ENCODE measurements around the gene ZSCAN22.

ZSCAN22 gene

GRCh38 chr19:58380662-58381459, 54.1 kb downstream of the ZSCAN22 start, which contains the start of gene ZNF837:
TSS of gene ZNF837 (minus strand) at chr19:58381030. CDS start at chr19:58369332, 11,698 bp downstream.
- peak within 1 kb of the TSS; percentile 80 for H3K27ac ChIP-seq (replicated peaks; ENCODE audit: low read length)
- peak within 1 kb of the TSS; percentile 40 for H4K91ac ChIP-seq (ENCODE audit: low read depth, low read length, poor library complexity)

GRCh38 chr19:58381460-58382212, 54.8 kb downstream of the ZSCAN22 start:
- H4K8ac ChIP-seq (ENCODE audit: low read depth, low read length): no peak overlapping the region
- no peak overlapping the region for H2BK15ac ChIP-seq (ENCODE audit: low read length)
- H3K79me1 ChIP-seq (ENCODE audit: low read depth, low read length): peaks cover 3% of the 10 kb centered on the region
- no peak overlapping the region for H2BK5ac ChIP-seq (ENCODE audit: low read length)
- H2BK120ac ChIP-seq (ENCODE audit: low read depth, low read length): no peak overlapping the region
- no CpG with 5 or more reads among the region's 26 CpGs for WGBS, 2 donors (ENCODE audit: extremely low coverage in 2 of 2, insufficient read length in 2 of 2, insufficient replicate concordance in 1 of 2)
- no peak overlapping the region for H2AFZ ChIP-seq (ENCODE audit: low read length)
- no peak for DNase-seq (ENCODE audit: low spot score)
- H3K4ac ChIP-seq (ENCODE audit: low read length): no peak overlapping the region
- no peak overlapping the region for H4K91ac ChIP-seq (ENCODE audit: low read depth, low read length, poor library complexity)
- no peak overlapping the region for H3K18ac ChIP-seq (ENCODE audit: low read length)
- H3K36me3 ChIP-seq (replicated peaks in 1 of 2; ENCODE audit: control insufficient read depth in 2 of 2, insufficient read depth in 2 of 2, low read length in 2 of 2): peaks cover 0 to 2% of the 10 kb centered on the region in 2 donors
- peak overlapping the region; percentile 62 to 79 for H3K4me3 ChIP-seq (ENCODE audit: low read length in 2 of 2)
- H3K14ac ChIP-seq (ENCODE audit: low read length): no peak overlapping the region
- no peak overlapping the region for H3K23ac ChIP-seq (ENCODE audit: low read depth, low read length, poor library complexity)
- peak overlapping the region; percentile 80 for H3K9ac ChIP-seq (ENCODE audit: low read depth, low read length, poor library complexity)
- no peak overlapping the region for H2BK12ac ChIP-seq (ENCODE audit: low read length)
- peak overlapping the region; percentile 69 for H3K4me2 ChIP-seq (ENCODE audit: insufficient read depth, low read length, poor library complexity, severe bottlenecking)
- H2AK5ac ChIP-seq (ENCODE audit: low read depth, low read length): no peak overlapping the region
- no peak overlapping the region for H3K27ac ChIP-seq (replicated peaks; ENCODE audit: low read length)
- peaks cover 4 to 17% of the 10 kb centered on the region in 2 donors for H3K4me1 ChIP-seq (ENCODE audit: control insufficient read depth in 2 of 2, insufficient read depth in 1 of 2, low read depth in 1 of 2, low read length in 2 of 2)
- no peaks in the 10 kb centered on the region for H3K9me3 ChIP-seq (replicated peaks in 1 of 2; ENCODE audit: control insufficient read depth in 2 of 2, insufficient read depth in 1 of 2, low read depth in 1 of 2, low read length in 2 of 2)
- H3K27me3 ChIP-seq (ENCODE audit: control insufficient read depth in 3 of 3, insufficient read depth in 3 of 3, low read depth in 1 of 3, low read length in 3 of 3): no peaks in the 10 kb centered on the region

More at GRCh38 chr19:58380662-58381459, 54.1 kb downstream of the ZSCAN22 start, which contains the start of gene ZNF837:
- no CpG with 5 or more reads among the region's 83 CpGs for WGBS, 2 donors (ENCODE audit: extremely low coverage in 2 of 2, insufficient read length in 2 of 2, insufficient replicate concordance in 1 of 2)
- Histone ChIP-seq H2BK12ac (ENCODE audit: low read length) (no peak within 1 kb of the TSS), H4K8ac (ENCODE audit: low read depth, low read length) (no peak within 1 kb of the TSS), H3K4me3 (ENCODE audit: low read length in 2 of 2) (peak within 1 kb of the TSS; percentile 62 to 87), H3K36me3 (replicated peaks in 1 of 2; ENCODE audit: control insufficient read depth in 2 of 2, insufficient read depth in 2 of 2, low read length in 2 of 2) (peaks cover 0 to 2% of the 10 kb centered on the region in 2 donors), H3K4me1 (ENCODE audit: control insufficient read depth in 2 of 2, insufficient read depth in 1 of 2, low read depth in 1 of 2, low read length in 2 of 2) (peaks cover 4 to 14% of the 10 kb centered on the region in 2 donors), H2BK120ac (ENCODE audit: low read depth, low read length) (no peak within 1 kb of the TSS), H3K4me2 (ENCODE audit: insufficient read depth, low read length, poor library complexity, severe bottlenecking) (peak within 1 kb of the TSS; percentile 94), H2BK5ac (ENCODE audit: low read length) (no peak within 1 kb of the TSS), H2BK15ac (ENCODE audit: low read length) (no peak within 1 kb of the TSS), H3K9me3 (replicated peaks in 1 of 2; ENCODE audit: control insufficient read depth in 2 of 2, insufficient read depth in 1 of 2, low read depth in 1 of 2, low read length in 2 of 2) (no peaks in the 10 kb centered on the region), H2AK5ac (ENCODE audit: low read depth, low read length) (no peak within 1 kb of the TSS), H3K9ac (ENCODE audit: low read depth, low read length, poor library complexity) (peak within 1 kb of the TSS; percentile 90), H3K23ac (ENCODE audit: low read depth, low read length, poor library complexity) (peak within 1 kb of the TSS; percentile 99), H3K27me3 (ENCODE audit: control insufficient read depth in 3 of 3, insufficient read depth in 3 of 3, low read depth in 1 of 3, low read length in 3 of 3) (no peaks in the 10 kb centered on the region), H3K18ac (ENCODE audit: low read length) (peak within 1 kb of the TSS; percentile 96), H2AFZ (ENCODE audit: low read length) (peak within 1 kb of the TSS; percentile 89), H3K79me1 (ENCODE audit: low read depth, low read length) (peaks cover 3% of the 10 kb centered on the region), H3K4ac (ENCODE audit: low read length) (no peak within 1 kb of the TSS), H3K14ac (ENCODE audit: low read length) (peak within 1 kb of the TSS; percentile 41)
- peak; percentile 100 for DNase-seq (ENCODE audit: low spot score)

GRCh38 chr19:58382997-58383603, 56.3 kb downstream of the ZSCAN22 start:
- no peak overlapping the region for H3K27ac ChIP-seq (replicated peaks; ENCODE audit: low read length)
- no peak overlapping the region for H2BK15ac ChIP-seq (ENCODE audit: low read length)
- H3K9ac ChIP-seq (ENCODE audit: low read depth, low read length, poor library complexity): no peak overlapping the region
- H3K9me3 ChIP-seq (replicated peaks in 1 of 2; ENCODE audit: control insufficient read depth in 2 of 2, insufficient read depth in 1 of 2, low read depth in 1 of 2, low read length in 2 of 2): no peaks in the 10 kb centered on the region
- no peak overlapping the region for H3K14ac ChIP-seq (ENCODE audit: low read length)
- H4K8ac ChIP-seq (ENCODE audit: low read depth, low read length): no peak overlapping the region
- WGBS, 2 donors (ENCODE audit: extremely low coverage in 2 of 2, insufficient read length in 2 of 2, insufficient replicate concordance in 1 of 2): no CpG with 5 or more reads among the region's 6 CpGs
- H3K4me1 ChIP-seq (ENCODE audit: control insufficient read depth in 2 of 2, insufficient read depth in 1 of 2, low read depth in 1 of 2, low read length in 2 of 2): peaks cover 10 to 22% of the 10 kb centered on the region in 2 donors
- no peak overlapping the region for H3K4ac ChIP-seq (ENCODE audit: low read length)
- H2AFZ ChIP-seq (ENCODE audit: low read length): no peak overlapping the region
- DNase-seq (ENCODE audit: low spot score): no peak
- no peak overlapping the region for H3K4me2 ChIP-seq (ENCODE audit: insufficient read depth, low read length, poor library complexity, severe bottlenecking)
- H2BK12ac ChIP-seq (ENCODE audit: low read length): no peak overlapping the region
- no peak overlapping the region for H2AK5ac ChIP-seq (ENCODE audit: low read depth, low read length)
- H3K4me3 ChIP-seq (ENCODE audit: low read length in 2 of 2): no peak overlapping the region
- no peak overlapping the region for H2BK5ac ChIP-seq (ENCODE audit: low read length)
- no peak overlapping the region for H4K91ac ChIP-seq (ENCODE audit: low read depth, low read length, poor library complexity)
- no peak overlapping the region for H3K18ac ChIP-seq (ENCODE audit: low read length)
- H2BK120ac ChIP-seq (ENCODE audit: low read depth, low read length): no peak overlapping the region
- H3K23ac ChIP-seq (ENCODE audit: low read depth, low read length, poor library complexity): no peak overlapping the region
- H3K27me3 ChIP-seq (ENCODE audit: control insufficient read depth in 3 of 3, insufficient read depth in 3 of 3, low read depth in 1 of 3, low read length in 3 of 3): no peaks in the 10 kb centered on the region
- H3K79me1 ChIP-seq (ENCODE audit: low read depth, low read length): peaks cover 7% of the 10 kb centered on the region
- peaks cover 3 to 4% of the 10 kb centered on the region in 2 donors for H3K36me3 ChIP-seq (replicated peaks in 1 of 2; ENCODE audit: control insufficient read depth in 2 of 2, insufficient read depth in 2 of 2, low read length in 2 of 2)

All from neuronal stem cell (in vitro differentiated cells).